ENCODE data around the gene OR2L8.

Gene OR2L8

GRCh38 chr1:247992986-247993385, 44.3 kb downstream of the OR2L8 start:
- DNase-seq (ENCODE audit: low read depth in 2 of 2) = no peak

DNA sequence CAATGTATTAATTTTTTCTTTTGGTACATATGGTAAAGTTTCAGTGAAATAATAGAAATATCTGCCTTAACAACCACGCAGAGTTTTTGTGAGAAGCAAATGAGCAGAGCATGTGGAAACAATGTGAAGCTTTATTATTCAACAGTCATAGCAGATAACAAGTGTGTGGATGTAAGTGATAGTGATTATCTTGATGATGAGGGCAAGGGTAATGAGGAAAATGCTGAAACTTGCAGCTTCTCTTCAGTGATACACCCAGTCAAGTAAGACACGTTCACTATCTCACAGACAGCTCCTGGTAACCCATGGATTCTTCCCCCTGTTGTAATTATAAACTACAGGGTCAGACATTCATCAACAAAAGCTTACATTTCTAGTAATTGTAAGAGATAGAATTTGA, 50.2 kb downstream of the OR2L8 start:
- no peak for DNase-seq (ENCODE audit: low read depth in 2 of 2)
